ENCODE measurements around the gene EHBP1. TPM values are rescaled to one million over a fixed set of nuclear protein-coding genes. Genes with fewer than 3 reads are reported as not detected.

EHBP1 gene
- total and polyA plus RNA-seq, 2 donors (not counting 1 experiment from before 2014, with no cell fraction given) = 129 to 191 TPM

DNA sequence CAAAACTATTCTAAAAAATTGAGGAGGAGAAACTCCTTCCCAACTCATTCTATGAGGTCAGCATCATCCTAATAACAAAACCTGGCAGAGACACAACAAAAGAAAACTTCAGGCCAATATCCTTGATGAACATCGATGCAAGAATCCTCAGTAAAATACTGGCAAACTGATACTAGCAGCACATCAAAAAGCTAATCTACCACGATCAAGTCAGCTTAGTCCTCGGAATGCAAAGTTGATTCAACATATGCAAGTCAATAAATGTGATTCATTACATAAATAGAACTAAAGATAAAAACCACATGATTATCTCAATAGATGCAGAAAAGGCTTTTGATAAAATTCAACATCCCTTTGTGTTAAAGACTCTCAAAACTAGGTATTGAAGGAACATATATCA lies 63.1 kb downstream of the EHBP1 start:
- Histone ChIP-seq H3K27ac (ENCODE audit: insufficient read depth, low read length) (no peak overlapping the region), H3K4me3 (replicated peaks in 1 of 4; ENCODE audit: control extremely low read depth in 1 of 4, insufficient read depth in 1 of 4, low read depth in 3 of 4, low read length in 4 of 4) (no peak overlapping the region), H4K20me1 (ENCODE audit: control insufficient read depth, extremely low read depth, insufficient read depth, low read length) (no peaks in the 10 kb centered on the region), H3K36me3 (ENCODE audit: control insufficient read depth, insufficient read depth, low read length) (no peaks in the 10 kb centered on the region), H3K9me3 (ENCODE audit: control insufficient read depth, insufficient read depth, low read depth, low read length) (no peaks in the 10 kb centered on the region), H3K9ac (ENCODE audit: insufficient read depth, low read length) (no peak overlapping the region), H3K27me3 (ENCODE audit: control insufficient read depth, insufficient read depth, low read length) (no peaks in the 10 kb centered on the region), H3K79me2 (ENCODE audit: control insufficient read depth, insufficient read depth, low read length) (peaks cover 9% of the 10 kb centered on the region), H2AFZ (ENCODE audit: low read length) (no peak overlapping the region), H3K4me1 (ENCODE audit: control insufficient read depth, extremely low read depth, insufficient read depth, low read length) (no peaks in the 10 kb centered on the region), H3K4me2 (ENCODE audit: extremely low read depth, insufficient read depth, low read length) (no peak overlapping the region)
- no peak for TF ChIP-seq EZH2 (IDR thresholded peaks at IDR 0.05; ENCODE audit: low read length, missing control alignments)
- TF ChIP-seq, protein P1, sequence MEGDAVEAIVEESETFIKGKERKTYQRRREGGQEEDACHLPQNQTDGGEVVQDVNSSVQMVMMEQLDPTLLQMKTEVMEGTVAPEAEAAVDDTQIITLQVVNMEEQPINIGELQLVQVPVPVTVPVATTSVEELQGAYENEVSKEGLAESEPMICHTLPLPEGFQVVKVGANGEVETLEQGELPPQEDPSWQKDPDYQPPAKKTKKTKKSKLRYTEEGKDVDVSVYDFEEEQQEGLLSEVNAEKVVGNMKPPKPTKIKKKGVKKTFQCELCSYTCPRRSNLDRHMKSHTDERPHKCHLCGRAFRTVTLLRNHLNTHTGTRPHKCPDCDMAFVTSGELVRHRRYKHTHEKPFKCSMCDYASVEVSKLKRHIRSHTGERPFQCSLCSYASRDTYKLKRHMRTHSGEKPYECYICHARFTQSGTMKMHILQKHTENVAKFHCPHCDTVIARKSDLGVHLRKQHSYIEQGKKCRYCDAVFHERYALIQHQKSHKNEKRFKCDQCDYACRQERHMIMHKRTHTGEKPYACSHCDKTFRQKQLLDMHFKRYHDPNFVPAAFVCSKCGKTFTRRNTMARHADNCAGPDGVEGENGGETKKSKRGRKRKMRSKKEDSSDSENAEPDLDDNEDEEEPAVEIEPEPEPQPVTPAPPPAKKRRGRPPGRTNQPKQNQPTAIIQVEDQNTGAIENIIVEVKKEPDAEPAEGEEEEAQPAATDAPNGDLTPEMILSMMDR (conservative IDR thresholded peaks at IDR 0.05 in 1 of 2, IDR thresholded peaks at IDR 0.05 in 1 of 2; ENCODE audit: low read depth in 1 of 2, low read length in 2 of 2) = no peak
- DNase-seq (ENCODE audit: low read depth in 2 of 2) = peak in 1 of 2 donors; percentile 71

DNA sequence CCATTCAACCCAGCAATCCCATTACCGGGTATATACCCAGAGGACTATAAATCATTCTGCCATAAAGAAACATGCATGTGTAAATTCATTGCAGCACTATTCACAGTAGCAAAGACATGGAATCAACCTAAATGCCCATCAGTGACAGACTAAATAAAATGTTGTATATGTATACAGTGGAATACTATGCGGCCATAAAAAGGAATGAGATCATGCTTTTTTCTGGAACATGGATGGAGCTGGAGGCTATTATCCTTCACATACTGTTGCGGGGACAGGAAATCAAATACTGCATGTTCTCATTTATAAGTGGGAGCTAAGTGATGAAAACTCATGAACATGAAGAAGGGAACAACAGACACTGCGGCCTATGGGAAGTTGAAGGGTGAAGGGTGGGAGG lies 65.1 kb downstream of the EHBP1 start:
- Histone ChIP-seq H2AFZ (ENCODE audit: low read length) (no peak overlapping the region), H3K27me3 (ENCODE audit: control insufficient read depth, insufficient read depth, low read length) (no peaks in the 10 kb centered on the region), H3K4me2 (ENCODE audit: extremely low read depth, insufficient read depth, low read length) (no peak overlapping the region), H3K36me3 (ENCODE audit: control insufficient read depth, insufficient read depth, low read length) (no peaks in the 10 kb centered on the region), H3K9ac (ENCODE audit: insufficient read depth, low read length) (no peak overlapping the region), H3K27ac (ENCODE audit: insufficient read depth, low read length) (no peak overlapping the region), H3K79me2 (ENCODE audit: control insufficient read depth, insufficient read depth, low read length) (peaks cover 2% of the 10 kb centered on the region), H3K9me3 (ENCODE audit: control insufficient read depth, insufficient read depth, low read depth, low read length) (no peaks in the 10 kb centered on the region), H3K4me3 (replicated peaks in 1 of 4; ENCODE audit: control extremely low read depth in 1 of 4, insufficient read depth in 1 of 4, low read depth in 3 of 4, low read length in 4 of 4) (no peak overlapping the region), H3K4me1 (ENCODE audit: control insufficient read depth, extremely low read depth, insufficient read depth, low read length) (no peaks in the 10 kb centered on the region), H4K20me1 (ENCODE audit: control insufficient read depth, extremely low read depth, insufficient read depth, low read length) (no peaks in the 10 kb centered on the region)
- no peak for DNase-seq (ENCODE audit: low read depth in 2 of 2)
- TF ChIP-seq EZH2 (IDR thresholded peaks at IDR 0.05; ENCODE audit: low read length, missing control alignments) = no peak
- TF ChIP-seq, protein P1 (conservative IDR thresholded peaks at IDR 0.05 in 1 of 2, IDR thresholded peaks at IDR 0.05 in 1 of 2; ENCODE audit: low read depth in 1 of 2, low read length in 2 of 2) = no peak

DNA sequence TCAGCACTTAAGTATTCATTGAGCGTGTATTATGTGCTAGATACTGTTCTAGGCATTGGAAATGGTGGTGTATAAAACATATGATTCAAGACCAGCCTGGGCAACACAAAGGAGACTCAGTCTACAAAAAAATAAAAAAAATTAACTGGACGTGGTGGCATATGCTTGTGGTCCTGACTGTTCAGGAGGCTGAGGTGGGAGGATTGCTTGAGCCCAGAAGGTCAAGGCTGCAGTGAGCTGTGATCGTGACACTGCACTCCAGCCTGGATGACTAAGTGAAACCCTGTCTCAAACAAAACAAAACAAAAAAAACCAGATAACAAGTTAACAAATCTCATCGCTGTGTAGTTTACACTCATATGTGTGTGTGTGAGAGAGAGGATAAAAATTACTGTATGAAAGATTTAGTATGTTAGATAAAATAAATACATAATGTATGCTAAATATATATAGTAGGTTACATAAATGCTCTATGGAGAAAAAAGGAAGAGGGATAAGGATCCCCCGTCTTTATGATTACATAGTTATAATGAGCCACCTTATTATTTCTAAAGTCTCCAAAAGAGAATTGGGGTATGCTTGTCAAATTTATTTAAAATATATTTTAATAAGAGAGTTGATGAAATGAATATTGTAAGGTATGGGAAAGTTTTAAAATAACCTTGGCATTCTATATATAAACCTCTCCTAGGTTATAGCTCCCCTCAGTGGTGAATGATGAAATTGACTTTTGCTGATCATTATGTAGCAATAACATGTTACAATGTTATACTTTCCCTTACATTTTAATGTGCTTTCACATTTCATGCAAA lies 69.2 kb downstream of the EHBP1 start:
- Histone ChIP-seq H3K79me2 (ENCODE audit: control insufficient read depth, insufficient read depth, low read length) (no peaks in the 10 kb centered on the region), H3K9me3 (ENCODE audit: control insufficient read depth, insufficient read depth, low read depth, low read length) (no peaks in the 10 kb centered on the region), H3K9ac (ENCODE audit: insufficient read depth, low read length) (no peak overlapping the region), H3K4me1 (ENCODE audit: control insufficient read depth, extremely low read depth, insufficient read depth, low read length) (no peaks in the 10 kb centered on the region), H2AFZ (ENCODE audit: low read length) (no peak overlapping the region), H4K20me1 (ENCODE audit: control insufficient read depth, extremely low read depth, insufficient read depth, low read length) (no peaks in the 10 kb centered on the region), H3K4me2 (ENCODE audit: extremely low read depth, insufficient read depth, low read length) (no peak overlapping the region), H3K36me3 (ENCODE audit: control insufficient read depth, insufficient read depth, low read length) (no peaks in the 10 kb centered on the region), H3K4me3 (replicated peaks in 1 of 4; ENCODE audit: control extremely low read depth in 1 of 4, insufficient read depth in 1 of 4, low read depth in 3 of 4, low read length in 4 of 4) (no peak overlapping the region), H3K27ac (ENCODE audit: insufficient read depth, low read length) (no peak overlapping the region), H3K27me3 (ENCODE audit: control insufficient read depth, insufficient read depth, low read length) (no peaks in the 10 kb centered on the region)
- peak; percentile 70 for DNase-seq (ENCODE audit: low read depth in 2 of 2)
- TF ChIP-seq, protein P1 (conservative IDR thresholded peaks at IDR 0.05 in 1 of 2, IDR thresholded peaks at IDR 0.05 in 1 of 2; ENCODE audit: low read depth in 1 of 2, low read length in 2 of 2) = peak in 1 of 2 donors; percentile 56
- TF ChIP-seq EZH2 (IDR thresholded peaks at IDR 0.05; ENCODE audit: low read length, missing control alignments) = no peak

All from fibroblast of lung (primary cell).